Measurements from ENCODE around the gene RFC2.

- TF ChIP-seq EZH2 (IDR thresholded peaks at IDR 0.05; ENCODE audit: low read length, missing control alignments) = no peak
- no peak for TF ChIP-seq CTCF (conservative IDR thresholded peaks at IDR 0.05 in 1 of 2, IDR thresholded peaks at IDR 0.05 in 1 of 2; ENCODE audit: low read depth in 1 of 2, low read length in 2 of 2)
Measured at GRCh38 chr7:74284781-74285259, 30.6 kb upstream of the RFC2 start.
